HEK293T (cell line): ENCODE results near the gene LAYN.
A peak's percentile ranks its signal among the peaks of the same experiment; 100 is the strongest.

Source experiments
- CTCF ChIA-PET: fragments of 350-600 bp; formaldehyde crosslinking; extraction: SDS; loops from one replicate; lab custom pipeline; 2021; ENCODE audit warnings: antibody characterized with exemption, inconsistent platforms; lab: Yijun Ruan, JAX
- POLR2A ChIA-PET: fragments of 350-600 bp; formaldehyde crosslinking; extraction: SDS; loops from one replicate; lab custom pipeline; 2020; ENCODE audit warnings: antibody characterized with exemption, inconsistent platforms; lab: Yijun Ruan, JAX
- DNase-seq: peaks from one replicate; pipeline ENCODE4 v3.0.0; 2012; ENCODE audit warnings: mixed read lengths; ENCODE audit errors: extremely low spot score
- ARNT ChIP-seq: fragments of 450-650 bp; IDR thresholded peaks from 2 replicates; pipeline ENCODE4 v1.6.1; 2017; ENCODE audit warnings: mild to moderate bottlenecking
- BHLHE40 ChIP-seq: fragments of 450-650 bp; IDR thresholded peaks from 2 replicates; pipeline ENCODE4 v1.6.1; 2016; ENCODE audit warnings: mild to moderate bottlenecking, moderate library complexity, borderline replicate concordance
- CTBP1 ChIP-seq: fragments of 450-650 bp; IDR thresholded peaks from 2 replicates; pipeline ENCODE4 v1.6.1; 2016; ENCODE audit warnings: borderline replicate concordance
- ELF4 ChIP-seq: fragments of 450-650 bp; IDR thresholded peaks from 2 replicates; pipeline ENCODE4 v1.6.1; 2017; ENCODE audit warnings: antibody characterized with exemption
- FOXA1 ChIP-seq: fragments of 450-650 bp; IDR thresholded peaks from 2 replicates; pipeline ENCODE4 v1.6.1; 2016; ENCODE audit warnings: mild to moderate bottlenecking
- FOXK2 ChIP-seq: fragments of 450-650 bp; IDR thresholded peaks from 2 replicates; pipeline ENCODE4 v1.6.1; 2016; ENCODE audit warnings: mild to moderate bottlenecking
- FOXM1 ChIP-seq: fragments of 450-650 bp; IDR thresholded peaks from 2 replicates; pipeline ENCODE4 v1.6.1; 2017; ENCODE audit warnings: mild to moderate bottlenecking, borderline replicate concordance
- HDGF ChIP-seq: fragments of 450-650 bp; IDR thresholded peaks from 2 replicates; pipeline ENCODE4 v1.6.1; 2017; ENCODE audit warnings: antibody characterized with exemption, borderline replicate concordance
- L3MBTL2 ChIP-seq: fragments of 450-650 bp; conservative IDR thresholded peaks from 2 replicates; pipeline ENCODE4 v1.6.1; 2016; ENCODE audit warnings: mild to moderate bottlenecking
- LEF1 ChIP-seq: fragments of 450-650 bp; IDR thresholded peaks from 2 replicates; pipeline ENCODE4 v1.6.1; 2017; ENCODE audit warnings: mild to moderate bottlenecking, borderline replicate concordance
- NFRKB ChIP-seq: fragments of 450-650 bp; IDR thresholded peaks from 2 replicates; pipeline ENCODE4 v1.6.1; 2016; ENCODE audit warnings: mild to moderate bottlenecking, moderate library complexity
- PKNOX1 ChIP-seq: fragments of 450-650 bp; IDR thresholded peaks from 2 replicates; pipeline ENCODE4 v1.6.1; 2016
- SP1 ChIP-seq: fragments of 450-650 bp; IDR thresholded peaks from 2 replicates; pipeline ENCODE4 v1.6.1; 2017
- SUZ12 ChIP-seq: fragments of 450-650 bp; IDR thresholded peaks from 2 replicates; pipeline ENCODE4 v1.6.1; 2016; ENCODE audit warnings: mild to moderate bottlenecking
- TARDBP ChIP-seq: fragments of 450-650 bp; IDR thresholded peaks from 2 replicates; pipeline ENCODE4 v1.6.1; 2016
- ZNF384 ChIP-seq: fragments of 450-650 bp; IDR thresholded peaks from 2 replicates; pipeline ENCODE4 v1.6.1; 2016

The LAYN gene

GRCh38 chr11:111561791-111562325 lies 21.3 kb downstream of the LAYN start:
- DNase-seq: no peak
- ChIA-PET CTCF (interaction anchor here (1.1 kb wide), 1 partner anchor 215 kb away, joined by 4 read pairs; no protein-coding TSS in a partner anchor), POLR2A (interaction anchor here (1.3 kb wide), 1 partner anchor 22 kb away, joined by 4 read pairs; the partner anchor contains the start of gene LAYN)
- TF ChIP-seq FOXM1 (no peak), TARDBP (no peak), NFRKB (no peak), CTBP1 (no peak), ELF4 (no peak)

GRCh38 chr11:111562692-111563389 lies 22.3 kb downstream of the LAYN start:
- DNase-seq: no peak
- POLR2A ChIA-PET: interaction anchor here (1.3 kb wide), 1 partner anchor 22 kb away, joined by 4 read pairs; the partner anchor contains the start of gene LAYN
- TF ChIP-seq ELF4 (no peak), NFRKB (no peak), L3MBTL2 (no peak), PKNOX1 (no peak), CTBP1 (no peak), FOXA1 (no peak), ZNF384 (no peak), LEF1 (no peak)
- CTCF ChIA-PET: interaction anchor here (1.1 kb wide), 1 partner anchor 214 kb away, joined by 4 read pairs; no protein-coding TSS in a partner anchor

- ChIA-PET POLR2A (no interaction called here), CTCF (interaction anchor here (0.5 kb wide), 1 partner anchor 283 kb away, joined by 3 read pairs; no protein-coding TSS in a partner anchor)
- DNase-seq: peak; percentile 71
These were observed 24.7 kb downstream of the LAYN start for GRCh38 chr11:111565114-111565720.

GRCh38 chr11:111566324-111566723 lies 25.8 kb downstream of the LAYN start:
- CTCF ChIA-PET: interaction anchor here (0.7 kb wide), 1 partner anchor 74 kb away, joined by 3 read pairs; no protein-coding TSS in a partner anchor
- no peak for TF ChIP-seq FOXA1
- no peak for DNase-seq
- POLR2A ChIA-PET: no interaction called here

More at GRCh38 chr11:111565114-111565720, 24.7 kb downstream of the LAYN start:
- TF ChIP-seq ARNT: no peak
- no peak for TF ChIP-seq SUZ12
- no peak for TF ChIP-seq BHLHE40
- no peak for TF ChIP-seq L3MBTL2
- no peak for TF ChIP-seq PKNOX1
- no peak for TF ChIP-seq FOXA1
- TF ChIP-seq ELF4: no peak

GRCh38 chr11:111569476-111569875 lies 29.0 kb downstream of the LAYN start:
- ChIA-PET CTCF (no interaction called here), POLR2A (no interaction called here)
- no peak for TF ChIP-seq HDGF
- TF ChIP-seq CTBP1: no peak
- TF ChIP-seq SP1: no peak
- TF ChIP-seq PKNOX1: no peak
- no peak for TF ChIP-seq TARDBP
- no peak for TF ChIP-seq NFRKB
- DNase-seq: no peak

- DNase-seq: no peak
- TF ChIP-seq ELF4: no peak
- TF ChIP-seq HDGF: no peak
- TF ChIP-seq BHLHE40: no peak
- no peak for TF ChIP-seq TARDBP
- no peak for TF ChIP-seq SUZ12
- no peak for TF ChIP-seq ZNF384
- no peak for TF ChIP-seq FOXA1
- no peak for TF ChIP-seq CTBP1
- no peak for TF ChIP-seq NFRKB
- TF ChIP-seq PKNOX1: no peak
- TF ChIP-seq LEF1: no peak
- no peak for TF ChIP-seq FOXM1
- TF ChIP-seq FOXK2: no peak
- CTCF ChIA-PET: no interaction called here
- POLR2A ChIA-PET: no interaction called here
These were observed 30.3 kb downstream of the LAYN start for GRCh38 chr11:111570796-111571195.
